K562 (cell line): ENCODE data around the gene PRR30. TPM values are rescaled to one million over a fixed set of nuclear protein-coding genes. Genes with fewer than 3 reads are reported as not detected.

Experiments
- ARHGAP35 ChIP-seq: fragments of 450-650 bp; IDR thresholded peaks from 2 replicates; pipeline ENCODE4 v1.6.1; 2018; ENCODE audit not compliant: partially characterized antibody
- BACH1 ChIP-seq: fragments of 200-800 bp; sonication (Bioruptor generic); IDR thresholded peaks from 2 replicates; pipeline ENCODE4 v1.6.1; 2016; ENCODE audit warnings: missing genetic modification characterization, missing compliant biosample characterization
- BCL6 ChIP-seq: fragments of 250-450 bp; sonication (Bioruptor Pico); IDR thresholded peaks from 2 replicates; pipeline ENCODE4 v1.4.0; 2020
- BRCA1 ChIP-seq, 2 experiments: fragments of 450-650 bp in 1 of 2; sonication (generic) in 1 of 2; formaldehyde crosslinking in 1 of 2; IDR thresholded peaks; 2 replicates each; pipeline versions ENCODE4 v1.5.0 to v1.6.1; 2017 to 2020; ENCODE audit warnings: mild to moderate bottlenecking in 1 of 2, missing genetic modification reagents in 1 of 2
- BRF1 ChIP-seq: IDR thresholded peaks from 3 replicates; pipeline ENCODE4 v1.6.1; 2011; ENCODE audit warnings: borderline replicate concordance, mild to moderate bottlenecking; ENCODE audit not compliant: insufficient read length; ENCODE audit errors: extremely low read depth
- CBFB ChIP-seq: sonication (generic); formaldehyde crosslinking; IDR thresholded peaks from 2 replicates; pipeline ENCODE4 v1.4.0; 2020; ENCODE audit warnings: mild to moderate bottlenecking, missing genetic modification reagents
- CHD4 ChIP-seq: fragments of 200-600 bp; sonication (generic); IDR thresholded peaks from 3 replicates; pipeline ENCODE4 v1.6.1; 2012; ENCODE audit warnings: low read depth, mild to moderate bottlenecking, mixed read lengths, low read length, inconsistent platforms; ENCODE audit not compliant: insufficient read depth, insufficient replicate concordance, poor library complexity, severe bottlenecking
- CREB1 ChIP-seq, 2 experiments: sonication (generic) in 1 of 2; formaldehyde crosslinking in 1 of 2; IDR thresholded peaks; 2 replicates each; pipeline versions ENCODE4 v1.6.1 to v1.8.0; 2012 to 2022; ENCODE audit warnings: inconsistent platforms in 1 of 2, mild to moderate bottlenecking in 1 of 2, missing genetic modification reagents in 1 of 2, moderate library complexity in 1 of 2
- ESRRA ChIP-seq: fragments of 450-650 bp; IDR thresholded peaks from 2 replicates; pipeline ENCODE4 v1.6.1; 2014; ENCODE audit warnings: low read depth, mild to moderate bottlenecking, moderate library complexity, borderline replicate concordance
- ETV1 ChIP-seq: fragments of 450-650 bp; conservative IDR thresholded peaks from 2 replicates; pipeline ENCODE4 v1.6.1; 2016; ENCODE audit warnings: missing genetic modification characterization, control low read depth, low read depth, missing compliant biosample characterization
- HDAC6 ChIP-seq: IDR thresholded peaks from 2 replicates; pipeline ENCODE4 v1.6.1; 2012; ENCODE audit warnings: low read depth, mild to moderate bottlenecking, control low read depth, inconsistent platforms, low read length, moderate library complexity
- LARP7 ChIP-seq: fragments of 450-650 bp; IDR thresholded peaks from 2 replicates; pipeline ENCODE4 v1.6.1; 2016
- MBD2 ChIP-seq: sonication (generic); IDR thresholded peaks from 2 replicates; pipeline ENCODE4 v1.6.1; 2016; ENCODE audit warnings: low read depth, borderline replicate concordance
- NFE2L1 ChIP-seq: fragments of 450-650 bp; IDR thresholded peaks from 2 replicates; pipeline ENCODE4 v1.6.1; 2016; ENCODE audit warnings: missing genetic modification characterization, low read depth, mild to moderate bottlenecking, missing compliant biosample characterization, moderate library complexity, borderline replicate concordance
- NONO ChIP-seq, 2 experiments: fragments of 200-400 bp in 1 of 2; fragments of 450-650 bp in 1 of 2; formaldehyde crosslinking in 1 of 2; IDR thresholded peaks; 2 replicates each; pipeline ENCODE4 v1.6.1; 2017; ENCODE audit warnings: low read depth in 2 of 2, mild to moderate bottlenecking in 2 of 2, moderate library complexity in 2 of 2, low read length in 1 of 2
- PCBP1 ChIP-seq: fragments of 200-400 bp; formaldehyde crosslinking; IDR thresholded peaks from 2 replicates; pipeline ENCODE4 v1.6.1; 2018; ENCODE audit warnings: mild to moderate bottlenecking, low read depth, low read length; ENCODE audit not compliant: poor library complexity, severe bottlenecking
- SMC3 ChIP-seq: conservative IDR thresholded peaks from 2 replicates; pipeline ENCODE4 v1.6.1; 2011; ENCODE audit warnings: low read depth, low read length, improper control_type of control experiment; ENCODE audit not compliant: insufficient read depth
- SRF ChIP-seq, 2 experiments: fragments of 250-450, 450-650 bp in 1 of 2; sonication (Bioruptor Pico) in 1 of 2; sonication (generic) in 1 of 2; formaldehyde crosslinking; IDR thresholded peaks; 2 replicates each; pipeline versions ENCODE4 v1.5.0 to v1.5.1; 2020 to 2022; ENCODE audit warnings: mild to moderate bottlenecking in 1 of 2, missing genetic modification reagents in 1 of 2
- TCF15 ChIP-seq: fragments of 250-450 bp; sonication (Bioruptor Pico); IDR thresholded peaks from 2 replicates; pipeline ENCODE4 v1.8.0; 2022; ENCODE audit warnings: moderate library complexity, mild to moderate bottlenecking, inconsistent platforms
- ZNF274 ChIP-seq: IDR thresholded peaks from 2 replicates; pipeline ENCODE4 v1.6.1; 2011; ENCODE audit warnings: low read depth, mild to moderate bottlenecking, low read length, moderate library complexity, borderline replicate concordance
- ZNF408 ChIP-seq: fragments of 250-450 bp; sonication (Bioruptor Pico); IDR thresholded peaks from 2 replicates; pipeline ENCODE4 v1.4.0; 2020; ENCODE audit warnings: low read depth, mild to moderate bottlenecking, moderate library complexity
- polyA plus RNA-seq, 8 experiments: library from polyadenylated mRNA; depleted of rRNA in 4 of 8; stranded (reverse) in 5 of 8; unstranded in 3 of 8; fragments of >200 nt; fragmentation: Nextera tagmentation in 2 of 8; fragmentation: Illumina TruSeq in 1 of 8; extraction: Ambion mirVana in 2 of 8; extraction: Trizol in 1 of 8; gene quantifications; 2 replicates each; pipeline versions ENCODE4 v1.2.1 to v1.2.3, GENCODE V29; 2011 to 2014; ENCODE audit warnings: inconsistent platforms in 1 of 8, missing spikeins in 1 of 8
- total RNA-seq, 7 experiments: library from RNA; depleted of rRNA in 6 of 7; stranded (reverse); fragments of >200 nt in 6 of 7; fragmentation: Illumina TruSeq in 2 of 7; extraction: Trizol in 2 of 7; gene quantifications; 2 replicates each; pipeline versions ENCODE4 v1.2.1 to v1.2.3, GENCODE V29; 2011 to 2021; ENCODE audit warnings: low replicate concordance in 1 of 7
- TF ChIP-seq, protein P1 (sequence below): fragments of 250-450 bp; sonication (Bioruptor Pico); IDR thresholded peaks from 2 replicates; pipeline ENCODE4 v1.9.0; 2021; ENCODE audit warnings: mild to moderate bottlenecking
- TF ChIP-seq, protein P2 (sequence below): fragments of 450-650 bp; formaldehyde crosslinking; IDR thresholded peaks from 2 replicates; pipeline ENCODE4 v1.4.0; 2020; ENCODE audit warnings: mild to moderate bottlenecking, moderate library complexity
- TF ChIP-seq, protein P3 (sequence below): fragments of 450-650 bp; IDR thresholded peaks from 2 replicates; pipeline ENCODE4 v1.6.1; 2014; ENCODE audit warnings: low read depth, mild to moderate bottlenecking, moderate library complexity, borderline replicate concordance

PRR30 gene
- total and polyA plus RNA-seq, 9 of the 15 experiments (the other 6 are each of a cell fraction or from before 2014, with no cell fraction given) = not detected

DNA sequence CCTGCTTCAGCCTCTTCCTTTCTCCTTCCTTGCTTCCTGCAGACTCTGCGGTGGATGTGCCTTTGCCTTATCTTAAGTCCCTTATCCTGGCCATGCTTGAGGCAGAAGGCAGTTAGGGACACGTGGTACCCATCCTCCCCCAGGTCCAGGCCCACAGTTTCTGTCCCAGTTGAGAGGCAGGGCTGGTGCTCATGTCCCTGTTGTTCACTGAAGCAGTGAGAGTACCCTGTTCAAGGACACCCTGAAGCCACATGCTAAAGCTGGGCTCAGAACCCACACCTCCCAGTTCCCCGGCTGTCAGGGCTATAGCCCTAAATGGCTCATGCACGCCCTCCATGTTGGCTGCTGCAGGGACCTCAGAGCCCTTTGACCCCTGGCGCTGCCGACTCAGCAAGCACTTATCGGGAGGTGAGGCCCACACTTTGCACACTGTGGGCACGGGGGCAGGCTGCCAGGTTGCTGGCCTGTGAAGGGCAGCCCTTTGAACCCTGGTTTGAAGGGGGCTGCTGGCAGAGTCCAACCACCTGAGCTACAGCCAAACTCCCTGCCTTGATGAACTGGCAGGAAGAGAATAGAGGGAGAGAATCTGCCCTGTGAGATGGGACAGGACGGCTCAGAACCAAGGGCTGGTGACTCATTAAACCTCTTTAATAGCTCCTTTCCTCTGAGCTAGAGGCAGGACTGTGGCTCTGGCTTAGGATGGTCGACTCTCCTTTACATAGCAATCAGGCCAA is 46.3 kb downstream of the PRR30 start (continued):
- TF ChIP-seq TCF15 (CRISPR knock-in tag) (no peak), BACH1 (tag) (no peak), ESRRA (peak; percentile 62; the same call in 1 of the 2 replicates), MBD2 (no peak), ZNF408 (CRISPR knock-in tag) (no peak), SRF (CRISPR knock-in tag; IDR thresholded peaks at IDR 0.05) (no peak), NFE2L1 (tag) (no peak), ZNF274 (no peak), ETV1 (tag) (0 out of 2 replicates have a peak, but pooled peaks have one; percentile 42), HDAC6 (no peak), CBFB (CRISPR knock-in tag) (0 out of 2 replicates have a peak, but pooled peaks have one; percentile 39), LARP7 (no peak), BCL6 (CRISPR knock-in tag) (no peak), BRCA1 (IDR thresholded peaks at IDR 0.05) (no peak), BRCA1 (CRISPR knock-in tag; IDR thresholded peaks at IDR 0.05) (no peak), NONO (IDR thresholded peaks at IDR 0.05; ENCODE audit: low read depth in 2 of 2, low read length in 1 of 2) (no peak), CREB1 (IDR thresholded peaks at IDR 0.05) (no peak), CREB1 (CRISPR knock-in tag; IDR thresholded peaks at IDR 0.05) (no peak), PCBP1 (no peak), SMC3 (no peak), BRF1 (no peak), ARHGAP35 (no peak), CHD4 (no peak)
- TF ChIP-seq, protein P1, sequence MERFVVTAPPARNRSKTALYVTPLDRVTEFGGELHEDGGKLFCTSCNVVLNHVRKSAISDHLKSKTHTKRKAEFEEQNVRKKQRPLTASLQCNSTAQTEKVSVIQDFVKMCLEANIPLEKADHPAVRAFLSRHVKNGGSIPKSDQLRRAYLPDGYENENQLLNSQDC = no peak
- TF ChIP-seq, protein P2, sequence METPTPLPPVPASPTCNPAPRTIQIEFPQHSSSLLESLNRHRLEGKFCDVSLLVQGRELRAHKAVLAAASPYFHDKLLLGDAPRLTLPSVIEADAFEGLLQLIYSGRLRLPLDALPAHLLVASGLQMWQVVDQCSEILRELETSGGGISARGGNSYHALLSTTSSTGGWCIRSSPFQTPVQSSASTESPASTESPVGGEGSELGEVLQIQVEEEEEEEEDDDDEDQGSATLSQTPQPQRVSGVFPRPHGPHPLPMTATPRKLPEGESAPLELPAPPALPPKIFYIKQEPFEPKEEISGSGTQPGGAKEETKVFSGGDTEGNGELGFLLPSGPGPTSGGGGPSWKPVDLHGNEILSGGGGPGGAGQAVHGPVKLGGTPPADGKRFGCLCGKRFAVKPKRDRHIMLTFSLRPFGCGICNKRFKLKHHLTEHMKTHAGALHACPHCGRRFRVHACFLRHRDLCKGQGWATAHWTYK = peak; percentile 92
- TF ChIP-seq, protein P3, sequence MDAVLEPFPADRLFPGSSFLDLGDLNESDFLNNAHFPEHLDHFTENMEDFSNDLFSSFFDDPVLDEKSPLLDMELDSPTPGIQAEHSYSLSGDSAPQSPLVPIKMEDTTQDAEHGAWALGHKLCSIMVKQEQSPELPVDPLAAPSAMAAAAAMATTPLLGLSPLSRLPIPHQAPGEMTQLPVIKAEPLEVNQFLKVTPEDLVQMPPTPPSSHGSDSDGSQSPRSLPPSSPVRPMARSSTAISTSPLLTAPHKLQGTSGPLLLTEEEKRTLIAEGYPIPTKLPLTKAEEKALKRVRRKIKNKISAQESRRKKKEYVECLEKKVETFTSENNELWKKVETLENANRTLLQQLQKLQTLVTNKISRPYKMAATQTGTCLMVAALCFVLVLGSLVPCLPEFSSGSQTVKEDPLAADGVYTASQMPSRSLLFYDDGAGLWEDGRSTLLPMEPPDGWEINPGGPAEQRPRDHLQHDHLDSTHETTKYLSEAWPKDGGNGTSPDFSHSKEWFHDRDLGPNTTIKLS = peak; percentile 72
